ENCODE data around the gene TRIM29. TPM values are rescaled to one million over a fixed set of nuclear protein-coding genes. Genes with fewer than 3 reads are reported as not detected.

The TRIM29 gene
- total RNA-seq = not detected

GRCh38 chr11:120137611-120138521 lies at the start of gene TRIM29:
TSS of gene TRIM29 (minus strand) at chr11:120138113. CDS start at chr11:120138031, 82 bp downstream.

Other genes starting within 250 kb of the TRIM29 start
- 10 to 100 TPM; 24.1 to 34.0 TPM for gene OAF, start 72.9 kb upstream of the TRIM29 start, total RNA-seq
- gene POU2F3, start 102.0 kb upstream of the TRIM29 start, total RNA-seq = 1 to 10 TPM in 1 of 2 donors, not detected in 1; 1.0 TPM
- gene TLCD5, start 187.2 kb upstream of the TRIM29 start, total RNA-seq = 1 to 10 TPM; 2.8 to 4.0 TPM
- gene ARHGEF12, start 198.3 kb upstream of the TRIM29 start, total RNA-seq = 10 to 100 TPM; 65.0 to 68.6 TPM

Data from melanocyte of skin (primary cell).